ENCODE measurements around the gene CADPS2. TPM values are rescaled to one million over a fixed set of nuclear protein-coding genes. Genes with fewer than 3 reads are reported as not detected.

Gene CADPS2
- total RNA-seq, 2 donors from 2014 or later, result 4.3 to 11.7 TPM

- no peaks in the 10 kb centered on the region for H3K4me1 ChIP-seq (ENCODE audit: control insufficient read depth, insufficient read depth, low read length)
- no peaks in the 10 kb centered on the region for H3K9me3 Mint-ChIP-seq
- no peaks in the 10 kb centered on the region for H3K27me3 ChIP-seq (ENCODE audit: control insufficient read depth, insufficient read depth, low read length, poor library complexity, severe bottlenecking)
- H3K4me1 Mint-ChIP-seq, result peaks cover 18% of the 10 kb centered on the region
- no peak overlapping the region for H3K4me3 ChIP-seq (ENCODE audit: low read length)
- H3K27me3 Mint-ChIP-seq (ENCODE audit: insufficient read depth), result no peaks in the 10 kb centered on the region
- H3K27ac ChIP-seq (ENCODE audit: low read depth, low read length), result no peak overlapping the region
- H3K36me3 Mint-ChIP-seq (ENCODE audit: low read depth), result no peaks in the 10 kb centered on the region
- no peak overlapping the region for H3K4me3 Mint-ChIP-seq
- no peaks in the 10 kb centered on the region for H3K9me3 ChIP-seq (ENCODE audit: control insufficient read depth, low read length)
- DNase-seq, result peak; percentile 54
- peak; percentile 81 for TF ChIP-seq CTCF (conservative IDR thresholded peaks at IDR 0.05)
- peak overlapping the region; percentile 57 for H3K27ac Mint-ChIP-seq
- WGBS, 2 experiments (ENCODE audit: insufficient coverage in 1 of 2, insufficient read length in 1 of 2), result 43 to 45% methylated on average over 1 to 2 of the region's 2 CpGs
- H3K36me3 ChIP-seq (ENCODE audit: control insufficient read depth, insufficient read depth, low read length), result no peaks in the 10 kb centered on the region
- H3K9ac ChIP-seq (ENCODE audit: extremely low read depth, low read length, poor library complexity, severe bottlenecking), result no peak overlapping the region
These were observed 82.9 kb downstream of the CADPS2 start for GRCh38 chr7:122803323-122803722.

GRCh38 chr7:122802301-122802751, 83.9 kb downstream of the CADPS2 start:
- WGBS, 2 experiments (ENCODE audit: insufficient coverage in 1 of 2, insufficient read length in 1 of 2), result 75 to 82% methylated on average over 5 to 6 of the region's 6 CpGs
- no peaks in the 10 kb centered on the region for H3K36me3 Mint-ChIP-seq (ENCODE audit: low read depth)
- no peaks in the 10 kb centered on the region for H3K27me3 Mint-ChIP-seq (ENCODE audit: insufficient read depth)
- peaks cover 18% of the 10 kb centered on the region for H3K4me1 Mint-ChIP-seq
- no peaks in the 10 kb centered on the region for H3K27me3 ChIP-seq (ENCODE audit: control insufficient read depth, insufficient read depth, low read length, poor library complexity, severe bottlenecking)
- H3K27ac Mint-ChIP-seq, result peak overlapping the region; percentile 13
- H3K9me3 ChIP-seq (ENCODE audit: control insufficient read depth, low read length), result no peaks in the 10 kb centered on the region
- DNase-seq, result peak; percentile 52
- H3K4me3 ChIP-seq (ENCODE audit: low read length), result no peak overlapping the region
- H3K27ac ChIP-seq (ENCODE audit: low read depth, low read length), result no peak overlapping the region
- H3K9ac ChIP-seq (ENCODE audit: extremely low read depth, low read length, poor library complexity, severe bottlenecking), result no peak overlapping the region
- H3K4me1 ChIP-seq (ENCODE audit: control insufficient read depth, insufficient read depth, low read length), result no peaks in the 10 kb centered on the region
- H3K4me3 Mint-ChIP-seq, result no peak overlapping the region
- H3K36me3 ChIP-seq (ENCODE audit: control insufficient read depth, insufficient read depth, low read length), result no peaks in the 10 kb centered on the region
- no peaks in the 10 kb centered on the region for H3K9me3 Mint-ChIP-seq
- TF ChIP-seq CTCF (conservative IDR thresholded peaks at IDR 0.05), result no peak

- no peaks in the 10 kb centered on the region for H3K36me3 Mint-ChIP-seq (ENCODE audit: low read depth)
- H3K4me1 Mint-ChIP-seq, result peaks cover 40% of the 10 kb centered on the region
- H3K36me3 ChIP-seq (ENCODE audit: control insufficient read depth, insufficient read depth, low read length), result no peaks in the 10 kb centered on the region
- H3K27ac Mint-ChIP-seq, result no peak overlapping the region
- H3K9ac ChIP-seq (ENCODE audit: extremely low read depth, low read length, poor library complexity, severe bottlenecking), result no peak overlapping the region
- no peaks in the 10 kb centered on the region for H3K9me3 ChIP-seq (ENCODE audit: control insufficient read depth, low read length)
- 80 to 83% methylated on average over 1 to 3 of the region's 3 CpGs for WGBS, 2 experiments (ENCODE audit: insufficient coverage in 1 of 2, insufficient read length in 1 of 2)
- H3K4me1 ChIP-seq (ENCODE audit: control insufficient read depth, insufficient read depth, low read length), result no peaks in the 10 kb centered on the region
- H3K9me3 Mint-ChIP-seq, result no peaks in the 10 kb centered on the region
- no peak overlapping the region for H3K4me3 ChIP-seq (ENCODE audit: low read length)
- no peak overlapping the region for H3K4me3 Mint-ChIP-seq
- H3K27ac ChIP-seq (ENCODE audit: low read depth, low read length), result no peak overlapping the region
- no peaks in the 10 kb centered on the region for H3K27me3 Mint-ChIP-seq (ENCODE audit: insufficient read depth)
- no peak for TF ChIP-seq CTCF (conservative IDR thresholded peaks at IDR 0.05)
- no peaks in the 10 kb centered on the region for H3K27me3 ChIP-seq (ENCODE audit: control insufficient read depth, insufficient read depth, low read length, poor library complexity, severe bottlenecking)
- no peak for DNase-seq
These were observed 94.2 kb downstream of the CADPS2 start for GRCh38 chr7:122791959-122792545.
